T-cell (primary cell): ENCODE results near the gene SIL1. TPM values are rescaled to one million over a fixed set of nuclear protein-coding genes. Genes with fewer than 3 reads are reported as not detected.

Experiments used
- ATAC-seq, 4 experiments: fragments of 200-7000 bp in 3 of 4; fragments of 150-1000 bp in 1 of 4; cut with Tn5 transposase; replicated peaks in 1 of 4; 1 replicate in 3 of 4; 2 replicates in 1 of 4; pipeline ENCODE4 v1.10.0; 2021; ENCODE audit warnings: moderate library complexity in 3 of 4, mild to moderate bottlenecking in 2 of 4, moderate number of reproducible peaks in 1 of 4
- CTCF ChIA-PET, 2 donors: fragments of 300-600 bp; sonication (Branson Sonifier 250); formaldehyde crosslinking; loops; one replicate each; lab custom pipeline; 2022; ENCODE audit warnings: antibody characterized with exemption in 2 of 2; lab: Charles Lee
- POLR2A ChIA-PET, 2 donors: fragments of 300-600 bp; sonication (Branson Sonifier 250); formaldehyde crosslinking; loops; one replicate each; lab custom pipeline; 2022; ENCODE audit warnings: antibody characterized with exemption in 2 of 2; lab: Charles Lee
- DNase-seq, 35 experiments: peaks; one replicate each; pipeline versions ENCODE4 v3.0.0 to v3.0.0-alpha.2; 2013 to 2023
- H3K27ac ChIP-seq: one replicate; pipeline ENCODE4 v1.5.1; 2013; ENCODE audit warnings: low read length
- H3K27me3 ChIP-seq, 2 experiments: replicated peaks in 1 of 2; 1 replicate in 1 of 2; 2 replicates in 1 of 2; pipeline versions ENCODE4 v1.6.1 to v1.7.0; 2013; ENCODE audit warnings: low read length in 1 of 2, mixed read lengths in 1 of 2; ENCODE audit not compliant: control insufficient read depth in 2 of 2, insufficient read depth in 2 of 2; ENCODE audit errors: extremely low read depth in 1 of 2
- H3K36me3 ChIP-seq, 2 donors: 1 replicate in 1 of 2; 2 replicates in 1 of 2; pipeline versions ENCODE4 v1.6.1 to v1.7.0; 2013; ENCODE audit warnings: low read length in 1 of 2; ENCODE audit not compliant: control insufficient read depth in 2 of 2, insufficient read depth in 1 of 2; ENCODE audit errors: extremely low read depth in 1 of 2
- H3K4me1 ChIP-seq, 2 experiments: 1 replicate in 1 of 2; 2 replicates in 1 of 2; pipeline versions ENCODE4 v1.6.1 to v1.7.0; 2013; ENCODE audit warnings: low read length in 2 of 2, mixed read lengths in 1 of 2; ENCODE audit not compliant: insufficient read depth in 2 of 2, control insufficient read depth in 1 of 2; ENCODE audit errors: extremely low read depth in 1 of 2
- H3K4me3 ChIP-seq, 2 donors: 1 replicate in 1 of 2; 2 replicates in 1 of 2; pipeline versions ENCODE4 v1.5.1 to v1.7.0; 2013; ENCODE audit warnings: mild to moderate bottlenecking in 2 of 2, low read length in 1 of 2, moderate library complexity in 1 of 2; ENCODE audit not compliant: control insufficient read depth in 1 of 2; ENCODE audit errors: extremely low read depth in 1 of 2
- H3K9me3 ChIP-seq: 2 replicates; pipeline ENCODE4 v1.7.0; 2013
- H3K27ac Mint-ChIP-seq, 2 donors: one replicate each; pipeline ENCODE4 v1.8.0; 2020 to 2021; ENCODE audit warnings: mild to moderate bottlenecking in 2 of 2, mixed read lengths in 2 of 2
- H3K27me3 Mint-ChIP-seq, 2 donors: one replicate each; pipeline ENCODE4 v1.8.0; 2021 to 2022; ENCODE audit warnings: mixed read lengths in 2 of 2
- H3K36me3 Mint-ChIP-seq: one replicate; pipeline ENCODE4 v1.8.0; 2021; ENCODE audit warnings: mixed read lengths
- H3K4me1 Mint-ChIP-seq, 3 donors: one replicate each; pipeline ENCODE4 v1.8.0; 2020 to 2022; ENCODE audit warnings: mixed read lengths in 3 of 3, mild to moderate bottlenecking in 1 of 3
- H3K4me3 Mint-ChIP-seq, 3 donors: one replicate each; pipeline ENCODE4 v1.8.0; 2020 to 2022; ENCODE audit warnings: mild to moderate bottlenecking in 3 of 3, mixed read lengths in 3 of 3, moderate library complexity in 3 of 3
- H3K9me3 Mint-ChIP-seq, 3 donors: one replicate each; pipeline ENCODE4 v1.8.0; 2020 to 2022; ENCODE audit warnings: mixed read lengths in 3 of 3
- WGBS: methylation state at CpG from one replicate; pipeline ENCODE4 v1.1.5; 2013; ENCODE audit warnings: missing lambda C conversion rate; ENCODE audit not compliant: insufficient coverage; 5-methylcytosine and 5-hydroxymethylcytosine counted together
- total RNA-seq, 35 experiments: library from RNA in 6 of 35; stranded (reverse) in 6 of 35; fragments of 120-200 nt in 1 of 35; gene quantifications; one replicate each; pipeline versions ENCODE4 v1.2.1 to v1.2.4 and lab custom pipeline; 2013 to 2026

The SIL1 gene
- total RNA-seq, 5 donors from 2014 or later (not counting 1 experiment from before 2014, with no cell fraction given), result 14.2 to 16.5 (median 15.8) TPM

GRCh38 chr5:139068494-139069151, 129.5 kb downstream of the SIL1 start:
- peaks cover 9 to 16% (median 11%) of the 10 kb centered on the region in 3 donors for H3K4me1 Mint-ChIP-seq

DNA sequence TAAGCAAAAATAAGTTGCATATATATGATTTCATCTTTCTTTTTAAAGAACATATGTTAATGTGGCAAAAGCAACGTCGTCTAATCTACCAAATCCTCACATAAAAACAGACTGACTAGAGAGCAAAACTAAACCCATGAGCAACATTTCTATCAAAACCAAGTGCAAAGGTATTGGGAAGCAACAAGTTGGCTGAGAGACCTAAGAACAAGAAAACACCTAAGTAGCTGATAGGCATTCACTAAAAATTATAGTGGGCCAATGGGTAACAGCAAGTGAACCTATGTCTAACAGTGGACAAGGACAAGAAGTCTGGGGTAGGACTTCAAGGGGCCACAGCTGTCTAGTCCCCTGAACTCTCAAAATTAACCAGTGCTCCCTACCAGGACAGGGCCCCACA, 130.1 kb downstream of the SIL1 start:
- no peak for ATAC-seq
- H3K36me3 ChIP-seq, result no peaks in the 10 kb centered on the region
- no peaks in the 10 kb centered on the region for H3K27me3 Mint-ChIP-seq
- no peak overlapping the region for H3K4me3 Mint-ChIP-seq
- no peak overlapping the region for H3K27ac Mint-ChIP-seq
- POLR2A ChIA-PET, result interaction anchor here in 1 of 2 donors (0.5 to 0.6 kb wide), 2 partner anchors 56 to 170 kb away, joined by 3 to 12 read pairs; no protein-coding TSS in a partner anchor
- WGBS, result 100% methylated on average over 2 of the region's 2 CpGs
- H3K4me1 ChIP-seq, result no peaks in the 10 kb centered on the region
- DNase-seq, result no peak
- peaks cover 15% of the 10 kb centered on the region for H3K36me3 Mint-ChIP-seq
- H3K27me3 ChIP-seq, result no peaks in the 10 kb centered on the region
- no peak overlapping the region for H3K27ac ChIP-seq
- H3K4me3 ChIP-seq, result no peak overlapping the region
- H3K9me3 Mint-ChIP-seq, result no peaks in the 10 kb centered on the region
- H3K9me3 ChIP-seq, result no peaks in the 10 kb centered on the region
- H3K4me1 Mint-ChIP-seq, result peaks cover 9 to 16% (median 11%) of the 10 kb centered on the region in 3 donors
- CTCF ChIA-PET, result no interaction called here

More at GRCh38 chr5:139068494-139069151, 129.5 kb downstream of the SIL1 start:
- H3K4me1 ChIP-seq, result no peaks in the 10 kb centered on the region
- WGBS, result no CpG with 5 or more reads among the region's 1 CpG
- no peaks in the 10 kb centered on the region for H3K27me3 ChIP-seq
- DNase-seq (no peak), ATAC-seq (no peak)
- no peak overlapping the region for H3K27ac ChIP-seq
- no peaks in the 10 kb centered on the region for H3K27me3 Mint-ChIP-seq
- no peak overlapping the region for H3K27ac Mint-ChIP-seq
- H3K4me3 ChIP-seq, result no peak overlapping the region
- no peaks in the 10 kb centered on the region for H3K36me3 ChIP-seq
- H3K9me3 Mint-ChIP-seq, result no peaks in the 10 kb centered on the region
- peaks cover 15% of the 10 kb centered on the region for H3K36me3 Mint-ChIP-seq
- H3K9me3 ChIP-seq, result no peaks in the 10 kb centered on the region
- H3K4me3 Mint-ChIP-seq, result no peak overlapping the region
- POLR2A ChIA-PET, result interaction anchor here in 1 of 2 donors (0.5 to 0.6 kb wide), 2 partner anchors 57 to 169 kb away, joined by 3 to 12 read pairs; no protein-coding TSS in a partner anchor
- CTCF ChIA-PET, result no interaction called here

DNA sequence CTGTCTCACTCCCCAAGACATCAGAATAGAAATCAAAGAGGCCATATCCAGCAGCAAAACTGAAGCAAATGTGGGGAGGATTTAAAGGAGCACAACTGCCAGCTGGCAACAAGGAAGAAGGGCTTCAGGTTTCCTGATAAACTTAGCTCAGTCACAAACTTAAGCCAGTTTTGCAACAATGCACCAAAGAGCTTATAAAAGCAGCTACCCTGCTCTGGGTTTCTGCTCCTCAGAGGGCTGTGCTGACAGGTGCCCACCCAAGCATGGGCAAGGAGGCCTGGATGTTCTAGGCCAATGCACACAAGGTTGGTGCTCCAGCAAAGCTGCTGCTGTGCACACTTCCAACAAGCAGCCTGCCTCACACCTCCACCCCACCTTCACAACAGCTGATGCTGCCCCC, 132.9 kb downstream of the SIL1 start:
- H3K4me3 Mint-ChIP-seq, result no peak overlapping the region
- H3K4me1 Mint-ChIP-seq, result peaks cover 9 to 16% (median 11%) of the 10 kb centered on the region in 3 donors
- no peak for DNase-seq
- H3K4me1 ChIP-seq, result no peaks in the 10 kb centered on the region
- ATAC-seq, result no peak
- H3K27ac Mint-ChIP-seq, result no peak overlapping the region
- H3K27me3 Mint-ChIP-seq, result no peaks in the 10 kb centered on the region
- no peaks in the 10 kb centered on the region for H3K36me3 ChIP-seq
- ChIA-PET POLR2A (no interaction called here), CTCF (no interaction called here)
- H3K4me3 ChIP-seq, result no peak overlapping the region
- H3K27me3 ChIP-seq, result no peaks in the 10 kb centered on the region
- no peaks in the 10 kb centered on the region for H3K9me3 ChIP-seq
- no peak overlapping the region for H3K27ac ChIP-seq
- peaks cover 24% of the 10 kb centered on the region for H3K36me3 Mint-ChIP-seq
- no peaks in the 10 kb centered on the region for H3K9me3 Mint-ChIP-seq

DNA sequence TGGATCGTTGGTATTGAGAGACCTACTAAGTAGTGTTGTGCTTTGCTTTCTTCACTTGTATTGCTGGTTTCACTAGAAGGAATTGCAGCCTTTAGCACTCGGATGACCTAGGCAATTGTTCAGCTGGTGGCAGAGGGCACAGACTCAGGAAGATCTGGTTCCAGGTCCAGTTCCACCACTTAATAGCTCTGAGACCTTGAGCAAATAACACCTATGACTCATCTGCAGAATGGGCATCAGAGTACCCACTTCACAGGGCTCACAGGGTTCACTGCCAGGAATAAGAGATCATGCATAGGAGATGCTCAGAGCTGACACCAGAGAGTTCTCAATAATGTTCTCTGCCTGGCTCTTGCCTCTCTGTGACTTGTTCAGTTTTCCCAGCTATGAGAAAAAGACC, 133.6 kb downstream of the SIL1 start:
- no peaks in the 10 kb centered on the region for H3K27me3 ChIP-seq
- H3K9me3 ChIP-seq, result no peaks in the 10 kb centered on the region
- Mint-ChIP-seq H3K27ac (no peak overlapping the region), H3K4me1 (peaks cover 9 to 16% (median 11%) of the 10 kb centered on the region in 3 donors), H3K27me3 (no peaks in the 10 kb centered on the region), H3K36me3 (peaks cover 24% of the 10 kb centered on the region), H3K4me3 (no peak overlapping the region), H3K9me3 (no peaks in the 10 kb centered on the region)
- no peak overlapping the region for H3K27ac ChIP-seq
- no peak for DNase-seq
- ChIA-PET CTCF (interaction anchor here in 1 of 2 donors (0.5 kb wide), 1 partner anchor 37 kb away, joined by 4 read pairs; no protein-coding TSS in a partner anchor), POLR2A (no interaction called here)
- no peak for ATAC-seq
- WGBS, result 90% methylated on average over 2 of the region's 2 CpGs
- no peaks in the 10 kb centered on the region for H3K36me3 ChIP-seq
- H3K4me3 ChIP-seq, result no peak overlapping the region
- no peaks in the 10 kb centered on the region for H3K4me1 ChIP-seq

GRCh38 chr5:139063664-139064054, 134.5 kb downstream of the SIL1 start:
- Histone ChIP-seq H3K4me3 (no peak overlapping the region), H3K27ac (no peak overlapping the region), H3K27me3 (no peaks in the 10 kb centered on the region), H3K36me3 (no peaks in the 10 kb centered on the region), H3K4me1 (no peaks in the 10 kb centered on the region), H3K9me3 (no peaks in the 10 kb centered on the region)
- WGBS, result no CpG with 5 or more reads among the region's 1 CpG
- DNase-seq (no peak), ATAC-seq (no peak)
- CTCF ChIA-PET, result interaction anchor here in 1 of 2 donors (0.6 kb wide), 1 partner anchor 852 kb away, joined by 3 read pairs; no protein-coding TSS in a partner anchor
- H3K27ac Mint-ChIP-seq, result no peak overlapping the region
- no peaks in the 10 kb centered on the region for H3K9me3 Mint-ChIP-seq
- H3K36me3 Mint-ChIP-seq, result peaks cover 24% of the 10 kb centered on the region
- no peaks in the 10 kb centered on the region for H3K27me3 Mint-ChIP-seq
- H3K4me3 Mint-ChIP-seq, result no peak overlapping the region
- POLR2A ChIA-PET, result no interaction called here
- peaks cover 6 to 9% (median 8%) of the 10 kb centered on the region in 3 donors for H3K4me1 Mint-ChIP-seq

DNA sequence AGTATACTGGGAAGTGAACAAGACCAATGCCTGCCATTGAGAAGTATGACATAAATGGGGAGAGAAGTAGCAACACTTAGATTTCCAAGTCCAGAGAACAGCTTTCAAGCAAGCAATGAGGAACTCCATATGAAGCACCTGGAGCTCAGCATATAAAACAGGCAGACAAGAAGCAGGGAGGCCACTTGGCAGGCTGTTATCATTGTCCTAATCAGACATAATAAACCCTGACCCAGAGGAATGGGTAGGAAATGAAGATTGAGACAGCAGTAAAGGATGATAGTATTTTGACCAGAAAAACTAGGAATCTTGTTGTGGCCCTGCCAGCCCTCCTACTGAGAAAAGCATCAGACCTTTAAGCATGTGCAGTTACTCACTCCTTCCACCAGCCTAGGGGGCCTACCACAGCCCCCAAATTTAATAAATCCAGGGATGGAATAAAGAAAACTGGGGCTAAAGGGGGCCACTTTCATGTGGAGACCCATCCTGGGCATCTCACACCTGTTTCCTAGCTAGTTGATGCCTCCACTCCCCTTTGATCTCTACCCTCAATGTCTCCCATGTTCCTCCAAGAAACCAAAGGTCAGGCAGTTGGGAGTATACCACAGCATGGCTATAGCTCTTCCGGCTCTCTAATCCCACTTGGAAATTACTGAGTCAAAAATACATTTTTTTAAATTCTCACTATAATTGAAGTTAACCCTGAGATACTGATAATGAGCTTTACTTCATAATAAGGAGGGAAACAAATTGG, 135.1 kb downstream of the SIL1 start:
- Histone ChIP-seq H3K27ac (no peak overlapping the region), H3K9me3 (no peaks in the 10 kb centered on the region), H3K36me3 (no peaks in the 10 kb centered on the region), H3K4me1 (no peaks in the 10 kb centered on the region), H3K27me3 (no peaks in the 10 kb centered on the region), H3K4me3 (no peak overlapping the region)
- peaks cover 3 to 5% (median 4%) of the 10 kb centered on the region in 3 donors for H3K4me1 Mint-ChIP-seq
- no peaks in the 10 kb centered on the region for H3K27me3 Mint-ChIP-seq
- no peak for DNase-seq
- H3K27ac Mint-ChIP-seq, result no peak overlapping the region
- ATAC-seq, result no peak
- WGBS, result no CpG with 5 or more reads among the region's 1 CpG
- H3K36me3 Mint-ChIP-seq, result peaks cover 24% of the 10 kb centered on the region
- POLR2A ChIA-PET, result no interaction called here
- no peaks in the 10 kb centered on the region for H3K9me3 Mint-ChIP-seq
- no peak overlapping the region for H3K4me3 Mint-ChIP-seq
- CTCF ChIA-PET, result no interaction called here
